B cell (primary cell): ENCODE results near the gene RAB8B. TPM values are rescaled to one million over a fixed set of nuclear protein-coding genes. Genes with fewer than 3 reads are reported as not detected.
A peak's percentile ranks its signal among the peaks of the same experiment; 100 is the strongest.

Experiments
- ATAC-seq: fragments of 200-7000 bp; cut with Tn5 transposase; one replicate; pipeline ENCODE4 v1.10.0; 2021; ENCODE audit warnings: low read depth, mild to moderate bottlenecking, moderate number of reproducible peaks, moderate library complexity
- CTCF ChIA-PET: fragments of 350-600 bp; sonication (Branson Sonifier 250); formaldehyde crosslinking; loops from one replicate; lab custom pipeline; 2021; ENCODE audit warnings: antibody characterized with exemption, inconsistent platforms; lab: Charles Lee
- POLR2A ChIA-PET: fragments of 350-600 bp; sonication (Branson Sonifier 250); formaldehyde crosslinking; loops from one replicate; lab custom pipeline; 2021; ENCODE audit warnings: antibody characterized with exemption; lab: Charles Lee
- DNase-seq: peaks from one replicate; pipeline ENCODE4 v3.0.0; 2013
- H2AFZ ChIP-seq: 2 replicates; pipeline ENCODE4 v1.6.1; 2012; ENCODE audit warnings: mild to moderate bottlenecking, low read depth, low read length; ENCODE audit not compliant: insufficient read depth, poor library complexity, severe bottlenecking
- H3K27ac ChIP-seq, 2 donors: 1 replicate in 1 of 2; 2 replicates in 1 of 2; pipeline ENCODE4 v1.5.1; 2012 to 2013; ENCODE audit warnings: low read length in 2 of 2, mild to moderate bottlenecking in 2 of 2, moderate library complexity in 1 of 2
- H3K27me3 ChIP-seq, 4 experiments: fragments of 200-600 bp in 1 of 4; sonication (generic) in 1 of 4; replicated peaks in 1 of 4; 1 replicate in 2 of 4; 2 replicates in 2 of 4; pipeline versions ENCODE4 v1.6.1 to v1.7.0; 2013 to 2016; ENCODE audit warnings: low read length in 3 of 4, mild to moderate bottlenecking in 2 of 4, mixed read lengths in 1 of 4, moderate library complexity in 1 of 4; ENCODE audit not compliant: insufficient read depth in 4 of 4, control insufficient read depth in 3 of 4; ENCODE audit errors: control extremely low read depth in 1 of 4
- H3K36me3 ChIP-seq, 2 experiments: replicated peaks in 1 of 2; 1 replicate in 1 of 2; 2 replicates in 1 of 2; pipeline versions ENCODE4 v1.6.1 to v1.7.1; 2013; ENCODE audit warnings: low read length in 1 of 2; ENCODE audit not compliant: insufficient read depth in 2 of 2, control insufficient read depth in 1 of 2; ENCODE audit errors: control extremely low read depth in 1 of 2, extremely low read depth in 1 of 2
- H3K4me1 ChIP-seq, 2 donors: fragments of 200-600 bp in 1 of 2; sonication (generic) in 1 of 2; 1 replicate in 1 of 2; 2 replicates in 1 of 2; pipeline versions ENCODE4 v1.5.1 to v1.6.1; 2013 to 2017; ENCODE audit warnings: low read length in 2 of 2; ENCODE audit not compliant: control insufficient read depth in 2 of 2, insufficient read depth in 2 of 2
- H3K4me2 ChIP-seq: replicated peaks from 2 replicates; pipeline ENCODE3; 2012; ENCODE audit warnings: mild to moderate bottlenecking, low read depth, low read length; ENCODE audit not compliant: poor library complexity, severe bottlenecking
- H3K4me3 ChIP-seq, 5 experiments: fragments of 200-600 bp in 1 of 5; sonication (generic) in 1 of 5; 1 replicate in 3 of 5; 2 replicates in 2 of 5; pipeline versions ENCODE4 v1.5.1 to v1.7.0; 2011 to 2016; ENCODE audit warnings: low read length in 4 of 5, mild to moderate bottlenecking in 4 of 5, low read depth in 2 of 5, control low read depth in 1 of 5, moderate library complexity in 1 of 5; ENCODE audit not compliant: insufficient read depth in 1 of 5; ENCODE audit errors: control extremely low read depth in 1 of 5, extremely low read depth in 1 of 5
- H3K79me2 ChIP-seq: fragments of 200-600 bp; sonication (generic); one replicate; pipeline ENCODE4 v1.6.0; 2016; ENCODE audit warnings: low read length; ENCODE audit not compliant: control insufficient read depth, insufficient read depth
- H3K9ac ChIP-seq: fragments of 200-600 bp; sonication (generic); 2 replicates; pipeline ENCODE4 v1.6.1; 2017; ENCODE audit warnings: mild to moderate bottlenecking, low read length, moderate library complexity
- H3K9me3 ChIP-seq, 3 donors: one replicate each; pipeline versions ENCODE4 v1.6.1 to v1.7.1; 2013; ENCODE audit warnings: low read length in 2 of 3; ENCODE audit not compliant: control insufficient read depth in 2 of 3, insufficient read depth in 1 of 3; ENCODE audit errors: control extremely low read depth in 1 of 3
- H4K20me1 ChIP-seq: 2 replicates; pipeline ENCODE4 v1.6.0; 2012; ENCODE audit warnings: mild to moderate bottlenecking, low read length; ENCODE audit not compliant: insufficient read depth, control insufficient read depth, poor library complexity, severe bottlenecking
- H3K27ac Mint-ChIP-seq: one replicate; pipeline ENCODE4 v1.8.0; 2021; ENCODE audit warnings: mixed read lengths
- H3K27me3 Mint-ChIP-seq: one replicate; pipeline ENCODE4 v1.8.0; 2021; ENCODE audit warnings: mixed read lengths
- H3K4me1 Mint-ChIP-seq: one replicate; pipeline ENCODE4 v1.8.0; 2021; ENCODE audit warnings: mixed read lengths
- H3K4me3 Mint-ChIP-seq: one replicate; pipeline ENCODE4 v1.8.0; 2021; ENCODE audit warnings: mixed read lengths
- H3K9me3 Mint-ChIP-seq: one replicate; pipeline ENCODE4 v1.8.0; 2022; ENCODE audit warnings: mixed read lengths; ENCODE audit not compliant: insufficient read depth
- EZH2 ChIP-seq: IDR thresholded peaks from 2 replicates; pipeline ENCODE4 v1.6.1; 2012; ENCODE audit warnings: borderline replicate concordance, low read depth, mild to moderate bottlenecking, moderate library complexity, low read length; ENCODE audit not compliant: insufficient read depth, poor library complexity, severe bottlenecking
- WGBS: methylation state at CpG from one replicate; pipeline ENCODE4 v1.1.5; 2013; ENCODE audit warnings: missing lambda C conversion rate; ENCODE audit not compliant: insufficient coverage; 5-methylcytosine and 5-hydroxymethylcytosine counted together
- intact Hi-C: fragments of 100-400 bp; cut with micrococcal nuclease; formaldehyde crosslinking; loops from one replicate; pipeline ENCODE4 v1.10.0; 2022
- polyA plus RNA-seq: library from polyadenylated mRNA; depleted of rRNA; stranded (reverse); fragments of >200 nt; gene quantifications from 2 replicates; pipeline ENCODE4 v1.2.3, GENCODE V29; 2012
- total RNA-seq, 2 donors: library from RNA; stranded (reverse); fragments of 120-200 nt in 1 of 2; gene quantifications; 1 replicate in 1 of 2; 2 replicates in 1 of 2; pipeline versions ENCODE4 v1.2.3 to v1.2.4, GENCODE V29; 2013 to 2022
- TF ChIP-seq, protein P1 (sequence below): fragments of 200-600 bp; IDR thresholded peaks from one replicate; pipeline ENCODE4 v1.8.0; 2022; ENCODE audit warnings: antibody characterized with exemption, mild to moderate bottlenecking

The RAB8B gene
- total and polyA plus RNA-seq, 2 donors (not counting 1 experiment from before 2014, with no cell fraction given) = 9.6 to 61.3 TPM

DNA sequence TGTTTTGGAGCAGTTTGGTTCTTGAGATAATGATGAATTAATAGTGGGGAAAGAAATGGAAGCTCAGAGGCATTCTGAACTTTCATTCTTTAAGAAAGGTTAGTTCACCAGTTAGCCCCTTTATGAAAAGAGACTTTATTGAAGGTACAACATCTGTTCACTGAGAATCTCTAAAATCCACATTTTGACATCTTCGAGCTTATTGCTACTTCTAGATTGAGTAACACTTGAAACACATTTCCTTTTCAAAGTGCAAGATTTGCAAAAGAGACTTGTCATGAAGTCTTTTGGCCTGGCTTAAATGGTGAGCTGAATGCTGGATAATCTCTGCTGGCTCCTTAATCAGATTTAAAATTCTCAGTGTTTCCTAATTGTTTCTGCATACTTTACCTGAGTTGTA lies 42.3 kb downstream of the RAB8B start:
- H3K4me2 ChIP-seq = no peak overlapping the region
- no CpG with 5 or more reads among the region's 1 CpG for WGBS
- ChIA-PET POLR2A (no interaction called here), CTCF (interaction anchor here (0.7 to 1.7 kb wide), 3 partner anchors 67 to 76 kb away, joined by 3 to 5 read pairs (median 4); partner anchors contain the start of gene RPS27L)
- H4K20me1 ChIP-seq = peaks cover 69% of the 10 kb centered on the region
- no peak for DNase-seq
- Mint-ChIP-seq H3K4me3 (no peak overlapping the region), H3K27ac (peak overlapping the region; percentile 65), H3K9me3 (no peaks in the 10 kb centered on the region), H3K4me1 (peaks cover 54% of the 10 kb centered on the region), H3K27me3 (no peaks in the 10 kb centered on the region)
- intact Hi-C loops = loop anchor here (2.0 kb wide), 1 partner anchor 17 kb away; no protein-coding TSS in a partner anchor
- TF ChIP-seq, protein P1, sequence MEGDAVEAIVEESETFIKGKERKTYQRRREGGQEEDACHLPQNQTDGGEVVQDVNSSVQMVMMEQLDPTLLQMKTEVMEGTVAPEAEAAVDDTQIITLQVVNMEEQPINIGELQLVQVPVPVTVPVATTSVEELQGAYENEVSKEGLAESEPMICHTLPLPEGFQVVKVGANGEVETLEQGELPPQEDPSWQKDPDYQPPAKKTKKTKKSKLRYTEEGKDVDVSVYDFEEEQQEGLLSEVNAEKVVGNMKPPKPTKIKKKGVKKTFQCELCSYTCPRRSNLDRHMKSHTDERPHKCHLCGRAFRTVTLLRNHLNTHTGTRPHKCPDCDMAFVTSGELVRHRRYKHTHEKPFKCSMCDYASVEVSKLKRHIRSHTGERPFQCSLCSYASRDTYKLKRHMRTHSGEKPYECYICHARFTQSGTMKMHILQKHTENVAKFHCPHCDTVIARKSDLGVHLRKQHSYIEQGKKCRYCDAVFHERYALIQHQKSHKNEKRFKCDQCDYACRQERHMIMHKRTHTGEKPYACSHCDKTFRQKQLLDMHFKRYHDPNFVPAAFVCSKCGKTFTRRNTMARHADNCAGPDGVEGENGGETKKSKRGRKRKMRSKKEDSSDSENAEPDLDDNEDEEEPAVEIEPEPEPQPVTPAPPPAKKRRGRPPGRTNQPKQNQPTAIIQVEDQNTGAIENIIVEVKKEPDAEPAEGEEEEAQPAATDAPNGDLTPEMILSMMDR = no peak
- TF ChIP-seq EZH2 = no peak
- peaks cover 92% of the 10 kb centered on the region for H3K79me2 ChIP-seq
- H3K27me3 ChIP-seq = no peaks in the 10 kb centered on the region
- H2AFZ ChIP-seq = no peak overlapping the region
- no peak overlapping the region for H3K9ac ChIP-seq
- peaks cover 0 to 14% of the 10 kb centered on the region in 2 experiments for H3K36me3 ChIP-seq
- peak overlapping the region; percentile 8 to 68 for H3K27ac ChIP-seq
- H3K4me3 ChIP-seq = no peak overlapping the region
- no peak for ATAC-seq
- H3K4me1 ChIP-seq = peaks cover 24 to 34% of the 10 kb centered on the region in 2 donors
- no peaks in the 10 kb centered on the region for H3K9me3 ChIP-seq

DNA sequence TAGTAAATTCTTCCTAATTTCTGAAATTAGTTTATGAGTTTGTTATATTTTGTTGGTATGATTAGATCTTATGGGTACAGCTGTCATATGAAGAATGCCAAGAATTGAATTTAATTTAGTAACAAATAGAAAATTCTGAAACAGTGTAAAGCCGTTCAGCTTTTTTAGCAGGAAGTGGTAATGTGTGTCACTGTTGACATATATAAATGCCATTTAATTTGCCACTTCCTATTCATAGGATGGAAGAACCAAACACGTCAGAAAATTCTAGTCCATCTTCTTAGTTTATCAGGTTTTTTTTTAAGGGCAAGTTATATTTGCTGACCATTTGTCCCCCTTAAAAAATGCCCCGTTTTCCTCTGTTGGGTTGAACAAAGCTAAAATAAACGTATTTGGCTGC lies 43.0 kb downstream of the RAB8B start:
- CTCF ChIA-PET = interaction anchor here (0.9 to 1.7 kb wide), 4 partner anchors 16 to 75 kb away, joined by 3 to 7 read pairs (median 5); partner anchors contain the start of gene RPS27L
- Histone ChIP-seq H3K4me1 (peaks cover 27 to 39% of the 10 kb centered on the region in 2 donors), H3K79me2 (peaks cover 92% of the 10 kb centered on the region), H3K4me3 (peak overlapping the region in 1 of 5 experiments; percentile 16), H3K4me2 (peak overlapping the region; percentile 49), H4K20me1 (peaks cover 70% of the 10 kb centered on the region), H3K9ac (no peak overlapping the region), H3K27me3 (no peaks in the 10 kb centered on the region), H2AFZ (no peak overlapping the region), H3K36me3 (peaks cover 0 to 10% of the 10 kb centered on the region in 2 experiments), H3K9me3 (no peaks in the 10 kb centered on the region), H3K27ac (peak overlapping the region in 1 of 2 donors; percentile 68)
- ATAC-seq (no peak), DNase-seq (no peak)
- TF ChIP-seq, protein P1 = no peak
- TF ChIP-seq EZH2 = no peak
- Mint-ChIP-seq H3K9me3 (peaks cover 4% of the 10 kb centered on the region), H3K4me1 (peaks cover 57% of the 10 kb centered on the region), H3K27me3 (no peaks in the 10 kb centered on the region), H3K4me3 (peak overlapping the region; percentile 42), H3K27ac (peak overlapping the region; percentile 57)
- intact Hi-C loops = loop anchor here (2.0 kb wide), 1 partner anchor 18 kb away; no protein-coding TSS in a partner anchor
- POLR2A ChIA-PET = interaction anchor here (0.6 to 0.8 kb wide), 2 partner anchors 13 to 1299 kb away, joined by 3 to 4 read pairs; no protein-coding TSS in a partner anchor
- WGBS = no CpG with 5 or more reads among the region's 4 CpGs
